GM12878 (cell line): ENCODE data around the gene PRM3. TPM values are rescaled to one million over a fixed set of nuclear protein-coding genes. Genes with fewer than 3 reads are reported as not detected.
A peak's percentile ranks its signal among the peaks of the same experiment; 100 is the strongest.

Experiments used
- ATAC-seq: fragments of 200-7000 bp; cut with Tn5 transposase; 3 replicates; pipeline ENCODE4 v1.9.1; 2020; ENCODE audit warnings: mild to moderate bottlenecking, moderate library complexity
- BruUV-seq: library from RNA; stranded (reverse); fragments of 400-500 nt; replicated peaks from 2 replicates; lab custom pipeline; 2021; lab: Mats Ljungman, UMichigan
- CTCF ChIA-PET: fragments of 300-600 bp; sonication (Branson Sonifier 250); formaldehyde crosslinking; extraction: SDS; loops from one replicate; lab custom pipeline; 2021; ENCODE audit warnings: inconsistent platforms; lab: Yijun Ruan, JAX
- POLR2A ChIA-PET: fragments of 350-600 bp; formaldehyde crosslinking; extraction: SDS; loops from one replicate; lab custom pipeline; 2021; ENCODE audit warnings: inconsistent platforms; lab: Charles Lee
- RAD21 ChIA-PET: fragments of 300-600 bp; sonication (Branson Sonifier 250); formaldehyde crosslinking; loops from one replicate; lab custom pipeline; 2023; ENCODE audit warnings: antibody characterized with exemption; ENCODE audit not compliant: unreplicated experiment; lab: Charles Lee
- SMC1A ChIA-PET: fragments of 300-600 bp; sonication (Branson Sonifier 250); formaldehyde crosslinking; loops from one replicate; lab custom pipeline; 2023; ENCODE audit not compliant: unreplicated experiment, uncharacterized antibody; lab: Charles Lee
- DNase-seq: peaks from one replicate; pipeline ENCODE4 v3.0.0-alpha.2; 2011; ENCODE audit warnings: low read depth, low spot score
- FAIRE-seq: peaks from 3 replicates; lab custom pipeline; 2011; peaks lifted over from hg19 to GRCh38; lab: Jason Lieb, UNC
- H2AFZ ChIP-seq: 2 replicates; pipeline ENCODE4 v1.6.0; 2011; ENCODE audit warnings: low read depth, low read length, control low read depth; ENCODE audit not compliant: control insufficient read depth
- H3K27ac ChIP-seq: 2 replicates; pipeline ENCODE4 v1.5.1; 2011; ENCODE audit warnings: control low read depth; ENCODE audit not compliant: control insufficient read depth, insufficient read depth
- H3K27me3 ChIP-seq, 2 experiments: replicated peaks in 1 of 2; 2 replicates each; pipeline versions ENCODE4 v1.6.0 to v1.6.1; 2011; ENCODE audit warnings: low read length in 1 of 2; ENCODE audit not compliant: control insufficient read depth in 2 of 2, insufficient read depth in 2 of 2
- H3K36me3 ChIP-seq, 2 experiments: 2 replicates each; pipeline ENCODE4 v1.5.1; 2011; ENCODE audit warnings: low read length in 1 of 2; ENCODE audit not compliant: control insufficient read depth in 2 of 2, insufficient read depth in 2 of 2
- H3K4me1 ChIP-seq: 2 replicates; pipeline ENCODE4 v1.6.1; 2011; ENCODE audit warnings: mild to moderate bottlenecking, low read length, moderate library complexity, mixed read lengths; ENCODE audit not compliant: control insufficient read depth, insufficient read depth
- H3K4me2 ChIP-seq: 2 replicates; pipeline ENCODE4 v1.6.0; 2011; ENCODE audit warnings: control low read depth; ENCODE audit not compliant: control insufficient read depth, insufficient read depth
- H3K4me3 ChIP-seq: fragments of 200-600 bp; sonication (generic); 2 replicates; pipeline ENCODE4 v1.5.1; 2016
- H3K79me2 ChIP-seq: 2 replicates; pipeline ENCODE4 v1.6.0; 2011; ENCODE audit warnings: low read length; ENCODE audit not compliant: control insufficient read depth, insufficient read depth
- H3K9ac ChIP-seq: 2 replicates; pipeline ENCODE4 v1.8.0; 2011; ENCODE audit warnings: low read length, control low read depth, mixed read lengths; ENCODE audit not compliant: control insufficient read depth, insufficient read depth
- H3K9me3 ChIP-seq: replicated peaks from 3 replicates; pipeline ENCODE4 v1.5.1; 2011; ENCODE audit warnings: mild to moderate bottlenecking, low read length; ENCODE audit not compliant: control insufficient read depth, insufficient read depth
- H4K20me1 ChIP-seq: 2 replicates; pipeline ENCODE4 v1.6.0; 2011; ENCODE audit not compliant: control insufficient read depth, insufficient read depth
- CBFB ChIP-seq: IDR thresholded peaks from 2 replicates; pipeline ENCODE4 v1.6.1; 2016; ENCODE audit warnings: antibody characterized with exemption, low read depth
- ESRRA ChIP-seq: IDR thresholded peaks from 2 replicates; pipeline ENCODE4 v1.6.1; 2012; ENCODE audit warnings: mild to moderate bottlenecking, low read length, improper control_type of control experiment
- ETV6 ChIP-seq, 2 experiments: fragments of 450-650 bp in 1 of 2; IDR thresholded peaks in 1 of 2; conservative IDR thresholded peaks in 1 of 2; 2 replicates each; pipeline ENCODE4 v1.6.1; 2014; ENCODE audit warnings: antibody characterized with exemption in 1 of 2, borderline replicate concordance in 1 of 2, low read depth in 1 of 2, mild to moderate bottlenecking in 1 of 2, moderate library complexity in 1 of 2
- EZH2 ChIP-seq: IDR thresholded peaks from 2 replicates; pipeline ENCODE4 v1.6.1; 2012; ENCODE audit warnings: low read depth, mild to moderate bottlenecking, control low read depth, inconsistent platforms, low read length, borderline replicate concordance; ENCODE audit not compliant: control insufficient read depth
- HDAC6 ChIP-seq: fragments of 200-600 bp; sonication (generic); IDR thresholded peaks from one replicate; pipeline ENCODE4 v1.8.0; 2017; ENCODE audit warnings: antibody characterized with exemption; ENCODE audit not compliant: unreplicated experiment
- HDGF ChIP-seq: fragments of 450-650 bp; IDR thresholded peaks from 2 replicates; pipeline ENCODE4 v1.6.1; 2016; ENCODE audit warnings: antibody characterized with exemption
- LARP7 ChIP-seq: fragments of 450-650 bp; IDR thresholded peaks from 2 replicates; pipeline ENCODE4 v1.6.1; 2017; ENCODE audit warnings: mild to moderate bottlenecking
- MAX ChIP-seq: IDR thresholded peaks from 2 replicates; pipeline ENCODE4 v1.6.1; 2012; ENCODE audit warnings: low read depth, low read length, improper control_type of control experiment
- MLLT1 ChIP-seq: fragments of 450-650 bp; IDR thresholded peaks from 2 replicates; pipeline ENCODE4 v1.6.1; 2016; ENCODE audit warnings: mild to moderate bottlenecking
- MYB ChIP-seq: fragments of 150-350 bp; IDR thresholded peaks from 2 replicates; pipeline ENCODE4 v1.6.1; 2014; ENCODE audit warnings: mild to moderate bottlenecking, low read depth, low read length, borderline replicate concordance
- NBN ChIP-seq: fragments of 450-650 bp; IDR thresholded peaks from 2 replicates; pipeline ENCODE4 v1.6.1; 2016
- NR2F1 ChIP-seq: fragments of 450-650 bp; conservative IDR thresholded peaks from 2 replicates; pipeline ENCODE4 v1.6.1; 2017; ENCODE audit warnings: mild to moderate bottlenecking
- POLR2A ChIP-seq: IDR thresholded peaks from 2 replicates; pipeline ENCODE4 v1.6.1; 2011; ENCODE audit warnings: low read depth, mild to moderate bottlenecking, low read length
- POLR2AphosphoS2 ChIP-seq: IDR thresholded peaks from 2 replicates; pipeline ENCODE4 v1.6.1; 2011; ENCODE audit warnings: low read depth, mild to moderate bottlenecking, low read length, improper control_type of control experiment, moderate library complexity
- POU2F2 ChIP-seq: IDR thresholded peaks from 3 replicates; pipeline ENCODE4 v1.6.1; 2011; ENCODE audit warnings: low read depth, mild to moderate bottlenecking, low read length, borderline replicate concordance
- RBBP5 ChIP-seq: fragments of 200-600 bp; sonication (generic); conservative IDR thresholded peaks from 2 replicates; pipeline ENCODE4 v1.6.1; 2016
- SIN3A ChIP-seq: IDR thresholded peaks from 2 replicates; pipeline ENCODE4 v1.6.1; 2012; ENCODE audit warnings: low read depth, low read length, improper control_type of control experiment
- SMAD1 ChIP-seq: fragments of 450-650 bp; IDR thresholded peaks from 2 replicates; pipeline ENCODE4 v1.6.1; 2018; ENCODE audit warnings: mild to moderate bottlenecking, low read depth; ENCODE audit not compliant: partially characterized antibody
- ZBED1 ChIP-seq: IDR thresholded peaks from 2 replicates; pipeline ENCODE4 v1.6.1; 2016; ENCODE audit warnings: borderline replicate concordance
- WGBS: methylation state at CpG from one replicate; pipeline ENCODE4 v1.1.6; 2016; ENCODE audit warnings: low lambda C conversion rate; ENCODE audit not compliant: insufficient replicate concordance, insufficient coverage; ENCODE audit errors: missing lambda C conversion rate; 5-methylcytosine and 5-hydroxymethylcytosine counted together
- in situ Hi-C: fragments of 300-500 bp; cut with MboI; formaldehyde crosslinking; loops from 9 replicates; pipeline ENCODE4 v1.14.3; 2018; ENCODE audit warnings: mixed read lengths
- intact Hi-C: fragments of 100-400 bp; cut with micrococcal nuclease; formaldehyde crosslinking; loops from one replicate; pipeline ENCODE4 v1.14.2; 2022; ENCODE audit not compliant: unreplicated experiment
- polyA plus RNA-seq, 11 experiments: library from polyadenylated mRNA; depleted of rRNA in 4 of 11; unstranded in 6 of 11; stranded (reverse) in 5 of 11; fragments of >200 nt; fragmentation: Nextera tagmentation in 4 of 11; fragmentation: Illumina TruSeq in 1 of 11; extraction: Ambion mirVana in 4 of 11; extraction: Trizol in 1 of 11; gene quantifications; 1 replicate in 1 of 11; 2 replicates in 10 of 11; pipeline versions ENCODE4 v1.2.1 to v1.2.3, GENCODE V29; 2011 to 2016; ENCODE audit warnings: inconsistent platforms in 2 of 11, missing spikeins in 2 of 11, low read depth in 1 of 11
- total RNA-seq, 4 experiments: library from RNA; depleted of rRNA in 3 of 4; stranded (reverse); fragments of >200 nt in 3 of 4; fragmentation: Illumina TruSeq in 1 of 4; extraction: Trizol in 1 of 4; gene quantifications; 2 replicates each; pipeline versions ENCODE4 v1.2.1 to v1.2.3, GENCODE V29; 2013 to 2021
- TF ChIP-seq, protein P1 (sequence below): fragments of 450-650 bp; IDR thresholded peaks from 2 replicates; pipeline ENCODE4 v1.6.1; 2016; ENCODE audit warnings: mild to moderate bottlenecking, moderate library complexity, borderline replicate concordance

The PRM3 gene
- total and polyA plus RNA-seq, 10 of the 15 experiments (the other 5 are each of a cell fraction or from before 2014, with no cell fraction given) = not detected

GRCh38 chr16:11250091-11250785 is 23.2 kb downstream of the PRM3 start:
- CTCF ChIA-PET = no interaction called here
- Histone ChIP-seq H4K20me1 (no peaks in the 10 kb centered on the region), H3K9ac (no peak overlapping the region), H3K27ac (no peak overlapping the region), H2AFZ (no peak overlapping the region), H3K4me3 (no peak overlapping the region), H3K27me3 (no peaks in the 10 kb centered on the region), H3K4me1 (peaks cover 25% of the 10 kb centered on the region), H3K4me2 (no peak overlapping the region), H3K9me3 (no peaks in the 10 kb centered on the region; the same call in 2 of the 3 replicates), H3K79me2 (peaks cover 29% of the 10 kb centered on the region), H3K36me3 (peaks cover 0 to 3% of the 10 kb centered on the region in 2 experiments; a peak in 1 of 4 replicates)
- POLR2A ChIA-PET = interaction anchor here (0.6 to 6.6 kb wide), 7 partner anchors 14 to 318 kb away, joined by 3 to 53 read pairs (median 4); no protein-coding TSS in a partner anchor
- BruUV-seq = no TSS peak
- RAD21 ChIA-PET = no interaction called here
- WGBS = 78% methylated on average over 15 of the region's 16 CpGs
- ATAC-seq = peak; percentile 0
- intact Hi-C loops = no loop called here
- in situ Hi-C loops = loop anchor here (5.0 kb wide), 1 partner anchor 283 kb away; no protein-coding TSS in a partner anchor
- FAIRE-seq = no peak
- SMC1A ChIA-PET = interaction anchor here (1.0 kb wide), 1 partner anchor 58 kb away, joined by 3 read pairs; no protein-coding TSS in a partner anchor
- DNase-seq = no peak
- TF ChIP-seq ESRRA = no peak
- 0 out of 2 replicates have a peak, but pooled peaks have one; percentile 58 for TF ChIP-seq NR2F1
- peak; percentile 9 for TF ChIP-seq SMAD1
- TF ChIP-seq LARP7 = no peak
- TF ChIP-seq EZH2 = no peak
- no peak for TF ChIP-seq HDGF
- TF ChIP-seq POLR2AphosphoS2 = peak; percentile 65; the same call in 1 of the 2 replicates
- no peak for TF ChIP-seq NBN
- TF ChIP-seq SIN3A = no peak
- TF ChIP-seq MLLT1 = no peak
- TF ChIP-seq HDAC6 = no peak
- no peak for TF ChIP-seq MAX
- peak; percentile 30; the same call in 1 of the 2 replicates for TF ChIP-seq ZBED1
- no peak for TF ChIP-seq ETV6 (conservative IDR thresholded peaks at IDR 0.05 in 1 of 2, IDR thresholded peaks at IDR 0.05 in 1 of 2; ENCODE audit: borderline replicate concordance in 1 of 2, low read depth in 1 of 2)
- peak; percentile 1; the same call in 1 of the 3 replicates for TF ChIP-seq POU2F2
- TF ChIP-seq POLR2A = peak; percentile 45; the same call in 1 of the 2 replicates
- TF ChIP-seq, protein P1, sequence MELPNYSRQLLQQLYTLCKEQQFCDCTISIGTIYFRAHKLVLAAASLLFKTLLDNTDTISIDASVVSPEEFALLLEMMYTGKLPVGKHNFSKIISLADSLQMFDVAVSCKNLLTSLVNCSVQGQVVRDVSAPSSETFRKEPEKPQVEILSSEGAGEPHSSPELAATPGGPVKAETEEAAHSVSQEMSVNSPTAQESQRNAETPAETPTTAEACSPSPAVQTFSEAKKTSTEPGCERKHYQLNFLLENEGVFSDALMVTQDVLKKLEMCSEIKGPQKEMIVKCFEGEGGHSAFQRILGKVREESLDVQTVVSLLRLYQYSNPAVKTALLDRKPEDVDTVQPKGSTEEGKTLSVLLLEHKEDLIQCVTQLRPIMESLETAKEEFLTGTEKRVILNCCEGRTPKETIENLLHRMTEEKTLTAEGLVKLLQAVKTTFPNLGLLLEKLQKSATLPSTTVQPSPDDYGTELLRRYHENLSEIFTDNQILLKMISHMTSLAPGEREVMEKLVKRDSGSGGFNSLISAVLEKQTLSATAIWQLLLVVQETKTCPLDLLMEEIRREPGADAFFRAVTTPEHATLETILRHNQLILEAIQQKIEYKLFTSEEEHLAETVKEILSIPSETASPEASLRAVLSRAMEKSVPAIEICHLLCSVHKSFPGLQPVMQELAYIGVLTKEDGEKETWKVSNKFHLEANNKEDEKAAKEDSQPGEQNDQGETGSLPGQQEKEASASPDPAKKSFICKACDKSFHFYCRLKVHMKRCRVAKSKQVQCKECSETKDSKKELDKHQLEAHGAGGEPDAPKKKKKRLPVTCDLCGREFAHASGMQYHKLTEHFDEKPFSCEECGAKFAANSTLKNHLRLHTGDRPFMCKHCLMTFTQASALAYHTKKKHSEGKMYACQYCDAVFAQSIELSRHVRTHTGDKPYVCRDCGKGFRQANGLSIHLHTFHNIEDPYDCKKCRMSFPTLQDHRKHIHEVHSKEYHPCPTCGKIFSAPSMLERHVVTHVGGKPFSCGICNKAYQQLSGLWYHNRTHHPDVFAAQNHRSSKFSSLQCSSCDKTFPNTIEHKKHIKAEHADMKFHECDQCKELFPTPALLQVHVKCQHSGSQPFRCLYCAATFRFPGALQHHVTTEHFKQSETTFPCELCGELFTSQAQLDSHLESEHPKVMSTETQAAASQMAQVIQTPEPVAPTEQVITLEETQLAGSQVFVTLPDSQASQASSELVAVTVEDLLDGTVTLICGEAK = no peak
- no peak for TF ChIP-seq CBFB
- no peak for TF ChIP-seq RBBP5
- TF ChIP-seq MYB = no peak
